CD4-positive, alpha-beta T cell treated with Interleukin-17A for 1 hour (primary cell): ENCODE results near the gene CTNNA3.

Experiments
- DNase-seq: peaks from one replicate; pipeline ENCODE4 v3.0.0-alpha.2; 2020

CTNNA3 gene

DNA sequence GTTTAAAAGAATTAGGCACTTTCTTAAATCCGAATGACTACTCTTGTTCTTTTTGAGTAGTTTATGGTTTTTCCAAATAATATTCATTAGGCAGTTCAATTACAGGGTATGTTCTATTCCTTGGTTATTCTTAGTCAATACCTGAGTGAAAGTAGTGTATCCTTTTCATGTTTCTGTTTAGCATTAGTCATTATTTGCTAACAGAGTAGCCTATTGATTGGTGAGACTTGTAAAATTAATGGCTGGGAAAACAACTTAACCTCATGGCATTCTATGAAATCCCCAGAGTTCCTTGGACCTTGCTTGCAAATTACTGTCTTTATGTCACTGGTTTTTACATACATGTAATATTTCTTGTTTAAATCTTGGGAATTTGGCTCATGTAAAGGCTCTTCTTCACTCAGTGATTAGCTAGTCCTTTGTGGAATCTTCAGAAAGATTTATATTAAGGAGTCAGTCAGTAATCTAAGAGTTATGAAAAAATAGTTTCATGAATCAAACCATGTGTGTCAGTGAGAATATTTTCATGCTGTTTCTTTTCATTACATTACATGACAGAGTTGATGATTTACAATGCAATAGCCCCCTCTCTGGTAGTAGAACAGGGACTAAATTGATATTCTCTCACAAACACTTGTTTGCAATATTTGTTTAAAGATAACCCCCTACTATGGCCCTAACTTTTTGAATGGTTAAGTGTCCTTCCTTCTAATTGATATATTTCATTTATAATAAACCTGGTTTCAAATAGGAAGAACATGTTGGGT is 851.6 kb downstream of the CTNNA3 start:
- no peak for DNase-seq

DNA sequence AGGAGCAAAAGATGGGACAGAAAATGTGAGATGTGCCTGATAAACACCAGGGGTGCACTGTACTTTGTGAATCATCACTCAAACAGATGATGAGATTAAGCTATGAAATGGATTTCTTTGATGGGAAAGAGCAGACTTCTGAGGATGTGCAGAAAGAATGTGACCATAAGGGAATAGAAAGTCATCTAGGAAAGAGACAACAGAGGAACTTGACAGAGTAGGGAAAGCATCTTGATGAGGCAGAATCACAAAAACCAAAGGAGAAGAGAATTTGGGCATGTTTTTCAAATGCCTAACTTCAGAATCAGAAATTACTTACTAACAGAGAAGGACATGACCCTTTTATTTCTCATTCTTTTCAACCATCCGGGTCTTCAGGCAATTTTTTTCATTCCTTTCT is 852.6 kb downstream of the CTNNA3 start:
- no peak for DNase-seq

- DNase-seq = no peak
Measured at GRCh38 chr10:66842867-66843266, 853.1 kb downstream of the CTNNA3 start.

GRCh38 chr10:66842371-66842770 is 853.6 kb downstream of the CTNNA3 start:
- no peak for DNase-seq

- no peak for DNase-seq
Measured at GRCh38 chr10:66838656-66839055, 857.3 kb downstream of the CTNNA3 start.

GRCh38 chr10:66837990-66838389 is 858.0 kb downstream of the CTNNA3 start:
- DNase-seq = no peak

- DNase-seq = no peak
Measured at GRCh38 chr10:66837335-66837734, 858.7 kb downstream of the CTNNA3 start.

- no peak for DNase-seq
Measured at GRCh38 chr10:66836771-66837170, 859.2 kb downstream of the CTNNA3 start.

DNA sequence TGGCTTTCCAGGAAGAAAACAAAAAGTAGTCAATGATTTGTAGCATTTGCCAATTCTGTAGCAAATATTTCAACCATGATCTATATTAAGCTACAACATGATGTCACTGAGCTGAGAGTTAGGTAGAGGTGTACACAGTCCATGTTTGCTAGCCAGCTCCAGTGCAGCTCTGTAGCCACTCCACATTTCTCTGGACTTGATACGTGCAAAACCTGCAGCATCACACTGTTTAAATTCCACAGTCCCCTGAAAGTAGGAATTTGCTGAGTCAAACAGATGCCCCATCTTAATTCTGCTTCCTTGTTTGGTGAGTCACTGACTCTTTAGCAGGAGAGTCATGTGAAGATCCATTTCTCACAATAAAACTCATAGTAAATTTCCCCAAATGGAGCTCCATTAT is 859.9 kb downstream of the CTNNA3 start:
- no peak for DNase-seq

- no peak for DNase-seq
Measured at GRCh38 chr10:66835400-66835799, 860.6 kb downstream of the CTNNA3 start.

DNA sequence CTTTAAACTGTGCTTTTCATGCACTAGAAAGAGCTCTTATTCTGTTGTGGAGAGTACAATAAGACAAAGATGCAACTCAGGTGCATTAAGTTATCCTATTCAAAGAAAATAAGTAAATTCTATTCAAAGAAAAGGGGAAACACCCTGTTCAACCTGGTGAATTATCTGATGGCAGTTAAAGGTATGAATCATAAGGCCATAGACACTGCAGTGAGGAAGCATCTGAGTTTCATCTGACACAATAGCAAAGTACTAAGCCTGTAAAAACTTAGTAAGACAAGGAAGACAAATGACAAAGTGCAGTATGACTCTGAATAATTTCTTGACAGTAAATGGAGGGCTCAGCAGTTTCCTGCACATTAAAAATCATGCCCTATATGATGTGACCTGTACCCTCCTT is 861.2 kb downstream of the CTNNA3 start:
- no peak for DNase-seq

- DNase-seq = no peak
Measured at GRCh38 chr10:66833861-66834260, 862.1 kb downstream of the CTNNA3 start.

DNA sequence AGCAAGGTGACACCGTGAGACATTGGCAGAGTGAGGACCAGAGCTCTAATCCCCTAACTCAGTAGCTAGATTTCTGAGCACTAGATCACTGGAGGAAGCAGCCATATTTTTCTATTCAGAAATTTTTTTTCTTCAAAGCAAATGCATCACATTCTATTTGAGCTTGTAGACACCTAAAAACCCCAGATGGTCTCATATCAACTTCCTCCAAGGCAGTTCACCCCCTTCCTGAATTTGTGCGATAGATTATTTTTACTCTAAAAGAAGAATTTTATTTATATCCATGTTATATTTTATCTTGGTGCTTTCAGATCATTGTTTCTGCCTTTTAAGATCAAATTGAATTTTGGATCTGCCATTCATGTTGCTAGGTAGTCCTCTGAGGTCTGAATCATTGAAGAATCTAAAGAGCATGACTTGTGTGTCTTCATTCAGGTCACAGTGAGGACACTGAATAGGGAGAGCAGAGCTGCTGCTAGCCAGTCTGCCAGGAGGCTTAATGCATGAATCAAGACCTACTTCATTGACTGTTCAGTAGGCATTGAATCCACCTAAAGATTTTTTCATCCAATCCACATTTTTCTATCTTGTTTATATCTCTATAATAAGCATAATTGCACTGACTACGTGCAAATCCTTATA is 863.1 kb downstream of the CTNNA3 start:
- no peak for DNase-seq

DNA sequence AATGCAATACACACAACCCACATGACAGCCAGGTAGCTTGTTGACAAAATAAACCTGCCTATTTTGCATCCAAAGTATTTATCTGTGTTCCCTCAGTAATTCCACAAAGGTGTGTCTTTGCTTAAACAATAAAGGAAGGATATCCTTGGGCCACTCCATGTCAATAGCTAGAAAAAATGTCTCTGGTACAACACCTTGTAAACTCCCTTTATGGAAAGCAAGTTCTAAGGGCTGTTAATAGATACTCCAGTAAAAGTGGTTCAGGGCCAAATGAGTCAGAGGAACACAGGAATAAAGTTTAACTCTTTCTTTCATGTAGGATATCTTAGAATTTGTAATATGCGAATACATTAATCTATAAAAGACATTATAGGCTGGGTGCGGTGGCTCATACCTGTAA is 867.0 kb downstream of the CTNNA3 start:
- DNase-seq = no peak

DNA sequence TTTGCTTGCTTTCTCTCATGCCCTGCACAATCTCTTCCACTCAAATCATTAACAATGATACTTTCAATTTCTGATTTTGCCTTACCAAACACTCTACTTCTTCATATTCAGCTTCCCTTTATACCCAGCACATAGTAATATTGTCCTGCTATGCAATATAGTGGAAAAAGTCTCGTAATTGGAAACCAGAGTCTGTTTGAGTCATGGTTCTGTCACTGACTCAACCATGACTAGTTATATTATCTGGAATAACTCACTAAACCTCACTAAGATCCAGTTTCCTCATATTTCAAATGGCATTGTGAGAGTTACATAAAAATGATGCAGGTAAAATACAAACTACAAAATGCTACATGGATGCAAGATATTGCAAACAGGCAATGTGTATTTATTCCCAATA is 868.6 kb downstream of the CTNNA3 start:
- no peak for DNase-seq

GRCh38 chr10:66823301-66823700 is 872.7 kb downstream of the CTNNA3 start:
- no peak for DNase-seq

DNA sequence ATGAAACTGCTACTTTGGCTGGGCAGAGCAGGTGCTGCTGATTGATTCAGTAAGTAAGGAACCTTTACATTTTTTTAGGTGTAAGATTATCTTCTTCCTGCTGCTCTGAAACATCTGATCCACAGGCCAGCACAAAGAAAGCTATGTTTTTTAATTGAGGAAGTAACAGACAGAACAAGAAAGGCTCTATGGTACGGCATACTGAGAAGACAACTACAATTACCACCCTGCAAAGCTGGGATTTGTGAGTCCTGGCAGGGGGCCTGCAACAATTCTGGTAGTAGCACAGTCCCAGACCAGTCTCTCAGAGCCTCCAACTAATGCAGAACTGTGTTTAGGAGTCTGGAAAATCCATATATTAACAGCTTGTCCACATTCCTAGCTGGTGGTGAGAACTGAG is 873.2 kb downstream of the CTNNA3 start:
- no peak for DNase-seq

- no peak for DNase-seq
Measured at GRCh38 chr10:66819691-66820090, 876.3 kb downstream of the CTNNA3 start.

DNA sequence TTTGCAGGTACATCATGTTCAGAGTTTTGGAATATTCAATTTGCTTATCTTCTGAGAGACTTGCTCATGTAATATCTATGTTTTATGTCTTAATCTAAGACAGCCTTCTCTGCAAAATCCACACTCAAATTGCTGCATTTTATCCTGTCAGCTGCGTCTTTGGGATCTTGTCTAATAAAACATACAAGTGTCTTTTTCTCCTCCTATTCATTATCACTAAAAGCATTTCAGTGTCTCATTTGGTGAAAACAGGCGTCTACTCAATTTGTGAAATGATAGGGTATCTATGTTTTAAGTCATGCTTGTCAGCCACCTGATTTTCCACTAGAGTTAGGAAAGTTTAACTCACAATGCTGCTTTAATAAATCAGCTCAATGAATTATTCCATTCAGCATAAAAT is 882.9 kb downstream of the CTNNA3 start:
- DNase-seq = no peak

- DNase-seq = no peak
Measured at GRCh38 chr10:66811211-66811610, 884.8 kb downstream of the CTNNA3 start.

DNA sequence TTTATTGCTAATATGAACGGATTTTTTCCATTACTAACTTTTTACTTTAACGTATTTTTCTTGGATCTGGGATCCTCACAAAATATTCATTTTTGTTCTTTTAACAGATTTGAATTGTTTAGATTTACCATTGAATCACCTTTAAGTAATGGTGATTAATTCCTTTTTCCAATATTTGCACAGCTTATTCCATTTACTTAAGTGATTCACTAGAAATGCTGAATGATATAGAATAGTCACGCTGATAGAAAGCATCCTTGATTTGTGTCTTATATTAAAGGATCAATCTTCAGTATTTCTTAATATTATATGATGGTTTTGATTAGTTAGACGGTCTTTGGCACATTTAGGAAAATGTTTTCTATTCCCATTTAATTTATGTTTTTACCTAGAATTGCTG is 886.6 kb downstream of the CTNNA3 start:
- DNase-seq = no peak

GRCh38 chr10:66805612-66806011 is 890.4 kb downstream of the CTNNA3 start:
- DNase-seq = no peak

DNA sequence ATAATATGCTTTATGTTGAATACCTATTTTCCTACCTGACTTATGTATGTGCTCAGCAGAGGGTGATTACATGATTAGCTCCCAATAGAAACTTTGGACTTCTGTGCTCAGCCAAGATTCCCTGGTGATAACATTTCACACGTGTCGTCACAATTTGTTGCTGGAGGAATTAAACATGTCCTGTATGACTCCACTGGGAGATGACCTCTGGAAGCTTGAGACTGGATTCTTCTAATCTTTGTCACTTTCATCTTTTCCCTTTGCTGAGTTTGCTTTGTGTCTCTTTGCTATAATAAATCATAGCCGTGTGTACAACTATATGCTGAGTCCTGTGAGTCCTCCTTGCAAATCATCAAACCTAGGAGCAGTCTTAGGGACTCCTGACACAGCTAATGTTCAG is 891.0 kb downstream of the CTNNA3 start:
- no peak for DNase-seq

DNA sequence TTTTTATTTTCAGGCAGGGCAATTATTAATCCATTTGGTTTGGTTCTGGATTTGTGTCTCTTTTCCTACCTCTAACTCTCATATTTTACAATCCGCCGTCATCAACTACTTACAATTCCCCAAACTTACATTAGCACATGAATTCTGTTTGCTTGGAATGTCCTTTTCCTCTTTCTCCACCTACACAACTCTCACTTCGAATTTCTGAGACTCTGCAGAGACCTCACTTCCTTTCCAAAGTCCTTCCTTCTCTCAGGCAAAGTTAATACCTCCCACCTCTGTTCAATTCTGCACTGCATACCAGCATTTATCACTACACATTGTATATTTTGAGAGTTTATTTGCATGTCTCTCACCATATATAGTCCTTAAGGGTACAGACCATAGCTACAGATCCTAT is 892.8 kb downstream of the CTNNA3 start:
- DNase-seq = no peak

- DNase-seq = no peak
Measured at GRCh38 chr10:66799474-66799873, 896.5 kb downstream of the CTNNA3 start.
